Fibroblast of villous mesenchyme (primary cell): Measurements from ENCODE around the gene ZNF462. TPM values are rescaled to one million over a fixed set of nuclear protein-coding genes. Genes with fewer than 3 reads are reported as not detected.
A peak's percentile ranks its signal among the peaks of the same experiment; 100 is the strongest.

Experiments
- DNase-seq: peaks from one replicate; pipeline ENCODE4 v3.0.0-alpha.2; 2010; ENCODE audit warnings: low read depth
- H3K4me3 ChIP-seq: 2 replicates; pipeline ENCODE4 v1.5.1; 2011; ENCODE audit warnings: low read depth, mild to moderate bottlenecking, low read length
- CTCF ChIP-seq: IDR thresholded peaks from 2 replicates; pipeline ENCODE4 v1.5.1; 2012; ENCODE audit warnings: low read depth, mild to moderate bottlenecking, low read length; ENCODE audit not compliant: insufficient read depth
- total RNA-seq: library from RNA; depleted of rRNA; stranded (reverse); fragments of >200 nt; gene quantifications from 2 replicates; pipeline ENCODE4 v1.2.3, GENCODE V29; 2012

Gene ZNF462
- total RNA-seq, 1 donor, result 32.4 TPM

- no peak for TF ChIP-seq CTCF
- no peak overlapping the region for H3K4me3 ChIP-seq
- no peak for DNase-seq
Measured at GRCh38 chr9:106954558-106954957, 91.6 kb downstream of the ZNF462 start.

GRCh38 chr9:106954974-106955850 lies 92.2 kb downstream of the ZNF462 start:
- no peak for TF ChIP-seq CTCF
- no peak for DNase-seq
- H3K4me3 ChIP-seq, result no peak overlapping the region

- TF ChIP-seq CTCF, result no peak
- DNase-seq, result peak; percentile 62
- no peak overlapping the region for H3K4me3 ChIP-seq
Measured at GRCh38 chr9:106956971-106957370, 94.0 kb downstream of the ZNF462 start.

- H3K4me3 ChIP-seq, result no peak overlapping the region
- no peak for DNase-seq
Measured at GRCh38 chr9:106958955-106959657, 96.1 kb downstream of the ZNF462 start.

GRCh38 chr9:106960258-106960657 lies 97.3 kb downstream of the ZNF462 start:
- TF ChIP-seq CTCF, result no peak

More at GRCh38 chr9:106958955-106959657, 96.1 kb downstream of the ZNF462 start:
- TF ChIP-seq CTCF, result no peak

GRCh38 chr9:106961623-106962022 lies 98.7 kb downstream of the ZNF462 start:
- no peak for TF ChIP-seq CTCF
- H3K4me3 ChIP-seq, result no peak overlapping the region
- no peak for DNase-seq

More at GRCh38 chr9:106960258-106960657, 97.3 kb downstream of the ZNF462 start:
- H3K4me3 ChIP-seq, result no peak overlapping the region
- no peak for DNase-seq
